Naive B cell (primary cell): Measurements from ENCODE around the gene SMPD3. TPM values are rescaled to one million over a fixed set of nuclear protein-coding genes. Genes with fewer than 3 reads are reported as not detected.

Experiments
- ATAC-seq, 2 donors: fragments of 150-1000 bp; cut with Tn5 transposase; 2 replicates each; pipeline ENCODE4 v1.10.0; 2021; ENCODE audit warnings: low read depth in 2 of 2, mild to moderate bottlenecking in 2 of 2, moderate library complexity in 2 of 2
- DNase-seq: peaks from one replicate; pipeline ENCODE4 v3.0.0; 2022
- H3K27ac Mint-ChIP-seq, 6 donors: one replicate each; pipeline ENCODE4 v1.8.0; 2020 to 2022; ENCODE audit warnings: mild to moderate bottlenecking in 6 of 6, mixed read lengths in 6 of 6, moderate library complexity in 5 of 6, inconsistent platforms in 2 of 6
- H3K27me3 Mint-ChIP-seq, 3 donors: one replicate each; pipeline ENCODE4 v1.8.0; 2021 to 2022; ENCODE audit warnings: mixed read lengths in 3 of 3, mild to moderate bottlenecking in 1 of 3
- H3K36me3 Mint-ChIP-seq, 2 donors: one replicate each; pipeline ENCODE4 v1.8.0; 2020 to 2022; ENCODE audit warnings: mixed read lengths in 2 of 2, inconsistent platforms in 1 of 2, mild to moderate bottlenecking in 1 of 2
- H3K4me1 Mint-ChIP-seq, 3 donors: one replicate each; pipeline ENCODE4 v1.8.0; 2020 to 2022; ENCODE audit warnings: mixed read lengths in 3 of 3, inconsistent platforms in 1 of 3, mild to moderate bottlenecking in 1 of 3, moderate library complexity in 1 of 3
- H3K4me3 Mint-ChIP-seq, 8 donors: one replicate each; pipeline ENCODE4 v1.8.0; 2020 to 2022; ENCODE audit warnings: mild to moderate bottlenecking in 8 of 8, mixed read lengths in 8 of 8, moderate library complexity in 8 of 8, inconsistent platforms in 2 of 8
- H3K9me3 Mint-ChIP-seq, 7 donors: one replicate each; pipeline ENCODE4 v1.8.0; 2020 to 2022; ENCODE audit warnings: mixed read lengths in 7 of 7, mild to moderate bottlenecking in 5 of 7, inconsistent platforms in 2 of 7, moderate library complexity in 1 of 7
- polyA plus RNA-seq, 6 donors: library from polyadenylated mRNA; unstranded; fragments of 300-500 nt; fragmentation: Illumina TruSeq; gene quantifications; one replicate each; pipeline ENCODE4 v1.2.3, GENCODE V29; 2021; ENCODE audit warnings: low read depth in 6 of 6

SMPD3 gene
- polyA plus RNA-seq, 6 donors from 2014 or later: 0.18 to 2.2 (median 0.41) TPM; not detected in 1

GRCh38 chr16:68446681-68447652, 1.3 kb downstream of the SMPD3 start:
- Mint-ChIP-seq H3K9me3 (peaks cover 0 to 9% (median 2%) of the 10 kb centered on the region in 7 donors), H3K27ac (peak overlapping the region in 2 of 6 donors; percentile 42 to 82), H3K4me1 (peaks cover 15 to 29% (median 19%) of the 10 kb centered on the region in 3 donors), H3K36me3 (no peaks in the 10 kb centered on the region), H3K4me3 (peak overlapping the region in 4 of 8 donors; percentile 21 to 87 (median 56)), H3K27me3 (peaks cover 17 to 40% (median 34%) of the 10 kb centered on the region in 3 donors)
- ATAC-seq (no peak), DNase-seq (no peak)

GRCh38 chr16:68445458-68445857, 2.9 kb downstream of the SMPD3 start:
- ATAC-seq (no peak), DNase-seq (no peak)
- H3K4me1 Mint-ChIP-seq: peaks cover 15 to 29% (median 19%) of the 10 kb centered on the region in 3 donors
- no peaks in the 10 kb centered on the region for H3K36me3 Mint-ChIP-seq
- H3K27ac Mint-ChIP-seq: no peak overlapping the region
- no peak overlapping the region for H3K4me3 Mint-ChIP-seq
- peaks cover 0 to 9% (median 2%) of the 10 kb centered on the region in 7 donors for H3K9me3 Mint-ChIP-seq
- peaks cover 24 to 51% (median 45%) of the 10 kb centered on the region in 3 donors for H3K27me3 Mint-ChIP-seq

DNA sequence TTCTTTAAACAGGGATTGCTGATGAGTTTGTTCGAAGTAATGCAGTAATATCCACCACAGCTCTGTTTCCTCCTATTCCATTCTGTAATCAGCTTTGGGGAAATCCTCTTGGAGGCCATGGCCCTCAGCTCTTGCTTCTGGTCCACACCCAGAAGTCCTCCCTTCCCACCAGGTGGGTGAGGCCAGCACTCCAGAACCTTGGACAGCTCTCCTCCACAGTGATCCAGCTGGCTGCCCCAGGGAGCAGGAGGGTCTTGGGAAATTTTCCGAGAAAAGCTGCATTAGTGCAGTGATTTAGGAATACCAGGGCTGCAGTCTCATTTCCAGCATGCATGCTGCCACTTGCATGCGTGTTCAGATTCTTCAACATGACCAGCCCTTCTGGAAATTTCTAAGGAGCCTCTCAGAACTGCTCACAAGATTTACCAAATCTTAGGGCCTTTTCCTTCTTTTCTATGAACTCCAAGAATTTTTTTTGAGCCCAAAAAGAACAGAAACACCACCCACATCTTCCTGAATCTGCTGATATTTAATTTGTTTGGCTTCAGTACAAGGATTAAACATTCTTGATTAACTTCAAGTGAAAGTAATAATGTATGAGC, 4.2 kb downstream of the SMPD3 start:
- Mint-ChIP-seq H3K27me3 (peaks cover 31 to 62% (median 58%) of the 10 kb centered on the region in 3 donors), H3K36me3 (no peaks in the 10 kb centered on the region), H3K27ac (no peak overlapping the region), H3K4me1 (peaks cover 11 to 26% (median 16%) of the 10 kb centered on the region in 3 donors), H3K4me3 (no peak overlapping the region), H3K9me3 (peaks cover 0 to 6% (median 2%) of the 10 kb centered on the region in 7 donors)
- DNase-seq: no peak
- ATAC-seq: no peak

DNA sequence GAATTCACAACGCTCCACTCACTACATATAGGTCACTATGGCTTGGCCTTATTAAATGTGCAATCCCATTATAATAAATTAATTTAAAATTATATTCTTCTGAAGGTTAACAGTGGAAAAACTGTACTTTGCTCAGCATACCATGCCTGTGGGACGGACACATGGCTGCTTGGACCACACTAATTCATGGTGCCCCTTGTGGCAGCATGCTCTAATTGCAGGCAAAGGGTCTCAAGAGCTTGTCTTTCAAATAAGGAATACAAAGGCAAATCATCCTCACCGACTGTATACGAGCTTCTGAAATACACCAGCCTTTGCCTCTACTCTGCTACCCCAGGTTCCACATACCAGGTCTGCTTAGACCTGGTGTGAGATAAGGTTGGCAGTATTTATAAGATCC, 11.7 kb downstream of the SMPD3 start:
- DNase-seq (no peak), ATAC-seq (no peak)
- Mint-ChIP-seq H3K27ac (no peak overlapping the region), H3K36me3 (peaks cover 3 to 11% of the 10 kb centered on the region in 2 donors), H3K27me3 (peaks cover 23 to 40% (median 38%) of the 10 kb centered on the region in 3 donors), H3K4me1 (no peaks in the 10 kb centered on the region), H3K9me3 (peaks cover 0 to 11% (median 4%) of the 10 kb centered on the region in 7 donors), H3K4me3 (no peak overlapping the region)

DNA sequence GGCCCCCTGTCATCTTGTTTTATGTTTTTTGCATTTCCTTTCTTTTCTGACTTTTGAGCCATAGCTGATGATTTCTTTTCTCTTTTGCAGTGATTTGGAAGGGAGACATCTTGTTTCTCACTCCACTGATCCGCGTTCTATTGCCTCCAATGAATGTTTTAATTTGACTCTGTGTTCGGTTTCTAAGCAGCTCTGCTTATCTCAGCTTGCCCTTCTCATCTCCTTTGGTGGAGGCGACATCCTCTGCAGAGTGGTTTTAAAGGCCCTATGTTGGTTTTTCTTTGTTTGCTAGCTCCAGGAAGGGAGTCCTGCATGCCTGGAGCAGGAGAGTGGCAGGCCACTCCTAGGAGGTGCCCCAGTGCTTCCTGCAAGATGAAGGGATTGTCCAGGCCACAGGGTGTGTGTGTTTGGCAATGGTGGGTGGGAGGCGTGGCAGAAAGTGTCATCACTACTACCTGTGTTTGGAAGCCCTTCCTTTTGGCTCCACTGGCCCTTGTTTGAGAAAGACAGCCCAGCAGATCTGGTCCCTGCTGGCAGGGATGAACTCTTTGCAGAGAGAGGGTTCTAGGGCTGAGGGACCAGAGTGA, 13.6 kb downstream of the SMPD3 start:
- H3K27me3 Mint-ChIP-seq: peaks cover 11 to 25% (median 24%) of the 10 kb centered on the region in 3 donors
- H3K27ac Mint-ChIP-seq: no peak overlapping the region
- H3K4me1 Mint-ChIP-seq: no peaks in the 10 kb centered on the region
- DNase-seq (no peak), ATAC-seq (no peak)
- peaks cover 3 to 11% of the 10 kb centered on the region in 2 donors for H3K36me3 Mint-ChIP-seq
- H3K4me3 Mint-ChIP-seq: no peak overlapping the region
- peaks cover 0 to 11% (median 4%) of the 10 kb centered on the region in 7 donors for H3K9me3 Mint-ChIP-seq

GRCh38 chr16:68433316-68433715, 15.0 kb downstream of the SMPD3 start:
- H3K27me3 Mint-ChIP-seq: peaks cover 3 to 11% (median 10%) of the 10 kb centered on the region in 3 donors
- no peaks in the 10 kb centered on the region for H3K4me1 Mint-ChIP-seq
- ATAC-seq: no peak
- no peak overlapping the region for H3K27ac Mint-ChIP-seq
- peaks cover 0 to 11% (median 3%) of the 10 kb centered on the region in 7 donors for H3K9me3 Mint-ChIP-seq
- DNase-seq: no peak
- peaks cover 3 to 11% of the 10 kb centered on the region in 2 donors for H3K36me3 Mint-ChIP-seq
- no peak overlapping the region for H3K4me3 Mint-ChIP-seq

DNA sequence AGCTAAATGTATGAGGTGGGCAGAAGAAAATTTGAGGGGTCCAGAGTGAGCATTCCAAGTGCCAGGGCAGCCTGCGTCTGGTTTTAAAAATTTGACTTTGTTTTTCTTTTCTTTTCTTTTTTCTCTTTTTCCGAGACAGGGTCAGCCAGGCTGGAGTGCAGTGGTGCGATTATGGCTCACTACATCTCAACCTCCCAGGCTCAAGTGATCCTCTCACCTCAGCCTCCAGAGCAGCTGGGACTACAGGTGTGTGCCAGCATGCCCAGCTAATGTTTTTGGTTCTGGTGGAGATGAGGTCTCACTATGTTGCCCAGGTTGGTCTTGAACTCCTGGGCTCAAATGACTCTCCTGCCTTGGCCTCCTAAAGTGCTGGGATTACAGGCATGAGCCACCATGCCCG, 15.6 kb downstream of the SMPD3 start:
- H3K27ac Mint-ChIP-seq: no peak overlapping the region
- H3K4me3 Mint-ChIP-seq: no peak overlapping the region
- H3K4me1 Mint-ChIP-seq: no peaks in the 10 kb centered on the region
- H3K36me3 Mint-ChIP-seq: peaks cover 3 to 9% of the 10 kb centered on the region in 2 donors
- ATAC-seq (no peak), DNase-seq (no peak)
- H3K27me3 Mint-ChIP-seq: peaks cover 6 to 7% (median 6%) of the 10 kb centered on the region in 3 donors
- H3K9me3 Mint-ChIP-seq: peaks cover 0 to 10% (median 3%) of the 10 kb centered on the region in 7 donors

- Mint-ChIP-seq H3K9me3 (no peaks in the 10 kb centered on the region), H3K4me1 (no peaks in the 10 kb centered on the region), H3K27me3 (peaks cover 0 to 6% (median 3%) of the 10 kb centered on the region in 3 donors)
Measured at GRCh38 chr16:68429076-68429854, 19.0 kb downstream of the SMPD3 start.

GRCh38 chr16:68427649-68428303, 20.5 kb downstream of the SMPD3 start:
- Mint-ChIP-seq H3K27me3 (peaks cover 0 to 6% (median 3%) of the 10 kb centered on the region in 3 donors), H3K9me3 (no peaks in the 10 kb centered on the region), H3K36me3 (no peaks in the 10 kb centered on the region), H3K4me3 (no peak overlapping the region), H3K4me1 (no peaks in the 10 kb centered on the region), H3K27ac (no peak overlapping the region)
- no peak for ATAC-seq
- DNase-seq: no peak

More at GRCh38 chr16:68429076-68429854, 19.0 kb downstream of the SMPD3 start:
- H3K4me3 Mint-ChIP-seq: no peak overlapping the region
- H3K27ac Mint-ChIP-seq: peak overlapping the region in 1 of 6 donors; percentile 54
- DNase-seq: no peak
- no peak for ATAC-seq
- no peaks in the 10 kb centered on the region for H3K36me3 Mint-ChIP-seq

DNA sequence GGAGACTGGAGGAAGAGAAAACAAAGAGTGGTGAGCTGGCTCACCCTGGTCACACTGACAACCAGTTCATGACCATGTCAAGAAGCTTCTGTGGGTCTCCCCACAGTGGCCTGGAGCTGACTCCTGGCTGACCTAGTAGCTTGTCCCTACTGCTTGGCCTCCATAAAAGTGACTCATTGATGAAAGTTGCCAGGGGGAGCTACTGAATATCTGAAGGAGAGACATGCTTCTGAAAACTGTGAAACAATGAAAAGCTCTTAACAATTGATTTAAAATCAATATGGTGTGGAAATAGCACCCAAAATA, 22.0 kb downstream of the SMPD3 start:
- DNase-seq: no peak
- peaks cover 0 to 6% (median 3%) of the 10 kb centered on the region in 3 donors for H3K27me3 Mint-ChIP-seq
- H3K36me3 Mint-ChIP-seq: no peaks in the 10 kb centered on the region
- no peak overlapping the region for H3K27ac Mint-ChIP-seq
- H3K9me3 Mint-ChIP-seq: no peaks in the 10 kb centered on the region
- ATAC-seq: no peak
- no peaks in the 10 kb centered on the region for H3K4me1 Mint-ChIP-seq
- H3K4me3 Mint-ChIP-seq: no peak overlapping the region

DNA sequence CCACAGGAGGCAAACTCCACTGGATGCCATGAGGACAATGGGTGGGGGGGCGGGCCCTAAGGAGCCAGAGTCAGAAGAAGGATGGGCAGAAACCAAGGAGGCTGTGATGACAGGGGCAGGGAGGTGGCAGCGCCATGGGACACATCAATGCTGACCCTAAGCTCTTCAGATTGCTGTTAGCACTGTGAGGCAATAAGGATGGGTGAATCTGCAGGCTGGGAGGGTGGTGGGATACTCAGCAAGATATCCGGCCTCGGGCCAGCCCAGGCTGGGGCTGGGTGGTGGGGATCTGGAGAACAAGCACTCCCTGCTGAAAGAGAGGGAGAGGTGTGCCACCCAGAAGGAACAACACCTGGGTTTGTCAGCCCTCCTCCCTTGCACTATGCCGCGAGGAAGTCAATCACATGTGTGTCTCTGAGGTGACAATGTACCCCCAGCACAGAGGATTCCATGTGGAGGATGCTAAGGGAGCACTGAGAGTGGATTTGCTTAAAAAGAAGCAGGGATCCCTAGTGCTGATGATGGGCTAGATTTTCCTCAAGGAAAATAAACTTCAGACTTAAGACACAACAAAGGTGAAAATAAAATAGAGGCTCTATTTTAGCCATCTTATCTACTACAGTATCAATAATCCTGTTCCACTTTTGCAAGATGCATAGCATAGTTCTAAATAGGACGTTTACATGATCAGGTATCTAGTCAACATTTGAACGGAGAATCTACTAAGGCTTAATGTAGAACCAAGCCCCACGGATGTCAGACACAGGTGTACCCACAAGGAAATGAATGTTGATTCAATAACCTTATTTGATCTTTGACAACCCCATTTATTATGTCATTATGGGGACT, 22.6 kb downstream of the SMPD3 start:
- Mint-ChIP-seq H3K9me3 (no peaks in the 10 kb centered on the region), H3K4me3 (no peak overlapping the region), H3K36me3 (no peaks in the 10 kb centered on the region), H3K4me1 (no peaks in the 10 kb centered on the region), H3K27me3 (peaks cover 0 to 6% (median 3%) of the 10 kb centered on the region in 3 donors), H3K27ac (no peak overlapping the region)
- ATAC-seq (no peak), DNase-seq (no peak)

- ATAC-seq (no peak), DNase-seq (no peak)
- Mint-ChIP-seq H3K27me3 (peaks cover 0 to 6% (median 3%) of the 10 kb centered on the region in 3 donors), H3K36me3 (no peaks in the 10 kb centered on the region), H3K4me1 (peaks cover 3 to 4% (median 3%) of the 10 kb centered on the region in 3 donors), H3K27ac (no peak overlapping the region), H3K9me3 (no peaks in the 10 kb centered on the region), H3K4me3 (no peak overlapping the region)
Measured at GRCh38 chr16:68423771-68424170, 24.5 kb downstream of the SMPD3 start.
